Spinal cord (tissue), 10 donors: Measurements from ENCODE around the gene NRIP3. TPM values are rescaled to one million over a fixed set of nuclear protein-coding genes. Genes with fewer than 3 reads are reported as not detected.

Experiments
- DNase-seq, 6 donors: peaks; one replicate each; pipeline versions ENCODE4 v3.0.0 to v3.0.0-alpha.2; 2013 to 2015; ENCODE audit warnings: low spot score in 6 of 6, low read depth in 4 of 6
- H3K27ac ChIP-seq: one replicate; pipeline ENCODE4 v1.5.1; 2013; ENCODE audit warnings: low read depth, low read length, control low read depth
- H3K27me3 ChIP-seq: one replicate; pipeline ENCODE4 v1.6.1; 2013; ENCODE audit warnings: low read length; ENCODE audit not compliant: control insufficient read depth, insufficient read depth
- H3K36me3 ChIP-seq: one replicate; pipeline ENCODE4 v1.6.1; 2013; ENCODE audit warnings: low read length; ENCODE audit not compliant: control insufficient read depth, insufficient read depth
- H3K4me1 ChIP-seq: one replicate; pipeline ENCODE4 v1.6.1; 2013; ENCODE audit warnings: low read length; ENCODE audit not compliant: control insufficient read depth, insufficient read depth
- H3K4me3 ChIP-seq: one replicate; pipeline ENCODE4 v1.5.1; 2013; ENCODE audit warnings: low read depth, low read length, control low read depth
- H3K9me3 ChIP-seq: one replicate; pipeline ENCODE4 v1.6.1; 2013; ENCODE audit warnings: low read length; ENCODE audit not compliant: control insufficient read depth, insufficient read depth
- WGBS: methylation state at CpG from one replicate; pipeline ENCODE4 v1.1.5; 2013; ENCODE audit warnings: missing lambda C conversion rate; ENCODE audit not compliant: insufficient coverage; 5-methylcytosine and 5-hydroxymethylcytosine counted together
- polyA plus RNA-seq, 2 donors: library from polyadenylated mRNA; unstranded; fragments of 120-200 nt; gene quantifications; one replicate each; pipeline ENCODE4 v1.2.1, GENCODE V29; 2013; ENCODE audit not compliant: insufficient read length in 2 of 2
- total RNA-seq, 2 donors: library from RNA; depleted of rRNA in 1 of 2; stranded (reverse); fragments of 120-200 nt in 1 of 2; fragments of >200 nt in 1 of 2; gene quantifications; one replicate each; pipeline versions ENCODE4 v1.2.3 to v1.2.4, GENCODE V29; 2013 to 2014
- donor health status: healthy.

The NRIP3 gene
- total and polyA plus RNA-seq, 4 donors: 9.9 to 57.1 (median 29.4) TPM

DNA sequence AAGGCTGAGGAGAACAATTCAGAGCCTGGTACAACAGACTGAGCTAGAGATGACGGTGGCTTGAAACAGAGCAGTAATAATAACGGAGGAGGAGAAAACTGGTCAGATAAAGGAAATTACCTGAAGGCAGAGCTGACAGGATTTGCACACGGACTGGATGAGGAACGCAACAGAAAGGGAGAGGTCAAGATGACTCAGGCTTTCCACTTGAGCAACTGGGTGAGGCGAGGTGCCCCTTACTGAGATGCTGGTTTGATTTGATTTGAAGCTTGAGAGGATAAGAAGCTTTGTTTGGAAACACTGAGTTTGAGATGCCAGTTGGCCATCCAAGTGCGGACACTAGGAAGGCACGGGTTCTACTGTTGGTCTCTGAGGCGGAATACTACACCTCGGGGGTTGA lies 35.4 kb upstream of the NRIP3 start:
- no peak for DNase-seq

DNA sequence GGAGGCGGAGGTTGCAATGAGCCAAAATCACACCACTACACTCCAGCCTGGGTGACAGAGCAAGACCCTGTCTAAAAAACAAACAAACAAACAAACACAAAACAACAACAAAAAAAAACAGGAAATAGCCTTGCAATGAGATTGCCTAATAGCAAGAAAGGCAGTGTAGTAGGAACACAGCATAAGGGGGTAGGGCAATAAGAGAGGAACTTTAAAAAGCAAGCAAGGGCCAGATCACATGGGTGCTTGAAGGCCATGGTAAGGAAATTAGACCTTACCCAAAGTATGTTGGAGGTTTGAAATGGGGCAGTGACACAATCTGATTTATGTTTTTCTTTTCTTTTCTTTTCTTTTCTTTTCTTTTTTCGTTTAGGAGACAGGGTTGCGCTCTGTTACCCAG lies 34.7 kb upstream of the NRIP3 start:
- peaks cover 11% of the 10 kb centered on the region for H3K4me1 ChIP-seq
- no peaks in the 10 kb centered on the region for H3K9me3 ChIP-seq
- DNase-seq: no peak
- H3K27me3 ChIP-seq: no peaks in the 10 kb centered on the region
- H3K27ac ChIP-seq: no peak overlapping the region
- H3K36me3 ChIP-seq: peaks cover 8% of the 10 kb centered on the region
- 100% methylated on average over 1 of the region's 3 CpGs for WGBS
- H3K4me3 ChIP-seq: no peak overlapping the region

More for the DNA sequence above, 35.4 kb upstream of the NRIP3 start:
- 94% methylated on average over 7 of the region's 9 CpGs for whole genome bisulfite sequencing
- Histone ChIP-seq H3K9me3 (no peaks in the 10 kb centered on the region), H3K27me3 (no peaks in the 10 kb centered on the region), H3K27ac (no peak overlapping the region), H3K4me1 (peaks cover 11% of the 10 kb centered on the region), H3K36me3 (peaks cover 8% of the 10 kb centered on the region), H3K4me3 (no peak overlapping the region)

DNA sequence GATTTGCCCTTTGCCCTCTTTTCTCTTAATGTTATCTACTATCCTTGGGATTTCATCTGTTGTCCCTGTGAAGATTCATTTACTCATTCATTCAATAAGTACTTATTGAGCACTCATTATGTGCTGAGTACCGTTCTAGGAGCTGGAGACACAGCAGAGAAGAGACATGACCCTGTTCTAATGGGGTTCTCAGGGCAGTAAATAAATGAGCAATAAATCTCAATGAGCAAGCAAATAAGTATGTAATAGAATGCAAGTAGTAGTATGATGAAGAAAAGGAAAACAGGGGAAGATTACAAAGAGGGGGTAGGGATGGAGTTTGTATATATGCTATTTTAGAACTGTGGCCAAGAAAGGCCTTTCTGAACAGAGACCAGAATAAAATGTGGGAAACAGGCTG lies 34.2 kb upstream of the NRIP3 start:
- Histone ChIP-seq H3K9me3 (no peaks in the 10 kb centered on the region), H3K27me3 (no peaks in the 10 kb centered on the region), H3K4me1 (peaks cover 11% of the 10 kb centered on the region), H3K27ac (no peak overlapping the region), H3K4me3 (no peak overlapping the region), H3K36me3 (peaks cover 8% of the 10 kb centered on the region)
- 0% methylated on average over 1 of the region's 1 CpG for WGBS
- DNase-seq: no peak

DNA sequence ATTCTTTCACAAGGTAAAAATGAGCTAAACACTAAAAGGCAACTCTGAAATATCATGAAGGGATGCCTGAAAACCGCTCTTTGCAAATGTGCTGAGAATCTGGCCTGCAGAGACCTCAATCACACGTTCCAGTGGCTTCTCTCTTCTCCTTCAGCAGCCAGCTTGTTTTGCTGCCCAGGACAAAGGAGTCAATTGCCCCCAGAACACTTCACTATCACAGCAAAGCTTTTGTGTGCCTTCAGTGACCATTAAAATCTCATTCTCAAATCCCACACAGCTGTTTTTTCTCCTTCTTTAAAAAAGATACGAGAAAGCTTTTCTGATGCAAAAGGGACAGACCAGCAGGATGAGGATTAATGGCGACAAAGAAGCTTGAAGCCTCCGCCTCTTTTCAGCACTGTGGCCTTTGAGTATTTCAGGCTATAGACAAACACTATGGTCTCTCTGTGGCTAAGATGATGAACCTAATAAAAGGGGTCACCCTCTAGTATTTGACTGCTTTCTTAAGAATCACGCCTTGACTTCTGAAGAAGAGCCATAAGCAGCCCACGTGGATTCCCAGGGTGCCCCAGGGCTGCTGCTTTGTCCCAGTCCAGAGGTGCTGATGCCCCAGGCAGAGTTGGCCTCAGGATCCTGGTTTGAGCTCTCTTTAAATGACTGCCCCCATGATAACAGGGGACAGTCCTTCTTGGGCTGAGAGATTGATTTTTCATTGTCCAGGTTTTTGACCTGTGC lies 33.4 kb upstream of the NRIP3 start:
- no peak overlapping the region for H3K4me3 ChIP-seq
- WGBS: 42% methylated on average over 5 of the region's 7 CpGs
- H3K36me3 ChIP-seq: peaks cover 8% of the 10 kb centered on the region
- H3K4me1 ChIP-seq: peaks cover 11% of the 10 kb centered on the region
- no peak overlapping the region for H3K27ac ChIP-seq
- H3K9me3 ChIP-seq: no peaks in the 10 kb centered on the region
- DNase-seq: peak in 2 of 6 donors; percentile 23 to 62
- no peaks in the 10 kb centered on the region for H3K27me3 ChIP-seq

DNA sequence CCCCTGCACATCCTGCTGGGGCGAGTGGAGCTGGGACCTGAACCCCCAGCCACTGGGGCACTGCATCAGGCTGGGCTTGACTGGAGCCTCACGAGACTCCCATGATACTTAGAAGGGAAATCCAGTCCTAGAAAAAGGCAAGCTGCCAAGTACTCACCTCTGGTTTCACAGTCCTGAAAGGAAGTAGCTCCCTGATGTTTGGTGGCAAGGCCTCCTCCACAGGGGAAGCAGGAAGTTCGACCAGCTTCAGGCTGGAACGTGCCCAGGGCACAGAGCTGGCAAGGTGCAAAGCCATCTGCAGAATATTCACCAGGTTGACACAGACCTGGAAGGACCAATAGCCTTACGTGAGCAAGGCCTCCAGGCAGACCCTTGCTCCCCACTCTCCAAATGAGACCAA lies 26.8 kb upstream of the NRIP3 start:
- no peak overlapping the region for H3K4me3 ChIP-seq
- peaks cover 29% of the 10 kb centered on the region for H3K4me1 ChIP-seq
- no peak for DNase-seq
- peaks cover 16% of the 10 kb centered on the region for H3K36me3 ChIP-seq
- no peaks in the 10 kb centered on the region for H3K9me3 ChIP-seq
- no peak overlapping the region for H3K27ac ChIP-seq
- WGBS: 91% methylated on average over 5 of the region's 5 CpGs
- H3K27me3 ChIP-seq: no peaks in the 10 kb centered on the region

DNA sequence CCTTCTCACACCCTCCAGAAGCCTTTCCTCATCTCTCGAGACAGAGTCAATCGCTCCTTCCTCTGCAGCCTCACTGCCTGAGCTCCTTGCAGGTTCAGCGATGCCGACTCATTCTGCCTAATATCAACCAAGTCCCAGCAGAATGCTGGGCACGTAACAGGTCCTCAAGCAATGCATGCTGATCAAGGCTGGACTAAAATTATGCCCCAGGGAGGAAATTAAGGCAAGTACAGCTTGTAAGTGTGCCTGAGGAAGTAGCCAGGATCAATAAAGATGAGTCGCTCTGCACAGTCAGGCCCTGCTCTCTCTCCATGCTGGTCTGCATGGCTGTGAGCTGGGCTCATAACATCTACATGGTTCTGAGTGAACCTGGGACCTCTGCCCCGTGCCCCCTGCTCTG lies 25.6 kb upstream of the NRIP3 start:
- Histone ChIP-seq H3K4me3 (no peak overlapping the region), H3K36me3 (peaks cover 16% of the 10 kb centered on the region), H3K27me3 (no peaks in the 10 kb centered on the region), H3K27ac (peak overlapping the region; percentile 50), H3K4me1 (peaks cover 29% of the 10 kb centered on the region), H3K9me3 (no peaks in the 10 kb centered on the region)
- 63% methylated on average over 6 of the region's 7 CpGs for WGBS
- DNase-seq: peak in 1 of 6 donors; percentile 86

DNA sequence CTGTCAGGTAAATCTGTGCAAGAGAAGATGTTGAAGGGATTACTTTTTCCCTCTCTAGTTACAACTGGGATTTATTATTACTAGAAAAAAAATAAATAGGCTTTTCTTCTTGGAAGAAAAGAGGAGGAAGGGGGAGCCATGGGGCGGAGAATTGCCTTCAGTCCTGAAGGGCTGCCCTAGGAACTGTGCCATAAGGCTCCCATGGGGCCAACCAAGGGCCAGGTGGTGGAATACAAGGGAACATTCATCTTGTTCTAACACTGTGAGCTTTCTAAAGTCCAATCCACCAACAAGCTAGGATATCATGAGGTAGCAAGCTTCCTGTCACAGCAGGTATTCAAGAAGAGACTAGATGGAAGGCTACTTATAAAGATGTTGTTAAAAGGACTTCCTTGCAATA lies 24.8 kb upstream of the NRIP3 start:
- no peaks in the 10 kb centered on the region for H3K27me3 ChIP-seq
- no peak overlapping the region for H3K4me3 ChIP-seq
- 33% methylated on average over 1 of the region's 1 CpG for WGBS
- H3K9me3 ChIP-seq: no peaks in the 10 kb centered on the region
- H3K4me1 ChIP-seq: peaks cover 29% of the 10 kb centered on the region
- no peak overlapping the region for H3K27ac ChIP-seq
- peaks cover 16% of the 10 kb centered on the region for H3K36me3 ChIP-seq
- DNase-seq: peak in 2 of 6 donors; percentile 63 to 64

DNA sequence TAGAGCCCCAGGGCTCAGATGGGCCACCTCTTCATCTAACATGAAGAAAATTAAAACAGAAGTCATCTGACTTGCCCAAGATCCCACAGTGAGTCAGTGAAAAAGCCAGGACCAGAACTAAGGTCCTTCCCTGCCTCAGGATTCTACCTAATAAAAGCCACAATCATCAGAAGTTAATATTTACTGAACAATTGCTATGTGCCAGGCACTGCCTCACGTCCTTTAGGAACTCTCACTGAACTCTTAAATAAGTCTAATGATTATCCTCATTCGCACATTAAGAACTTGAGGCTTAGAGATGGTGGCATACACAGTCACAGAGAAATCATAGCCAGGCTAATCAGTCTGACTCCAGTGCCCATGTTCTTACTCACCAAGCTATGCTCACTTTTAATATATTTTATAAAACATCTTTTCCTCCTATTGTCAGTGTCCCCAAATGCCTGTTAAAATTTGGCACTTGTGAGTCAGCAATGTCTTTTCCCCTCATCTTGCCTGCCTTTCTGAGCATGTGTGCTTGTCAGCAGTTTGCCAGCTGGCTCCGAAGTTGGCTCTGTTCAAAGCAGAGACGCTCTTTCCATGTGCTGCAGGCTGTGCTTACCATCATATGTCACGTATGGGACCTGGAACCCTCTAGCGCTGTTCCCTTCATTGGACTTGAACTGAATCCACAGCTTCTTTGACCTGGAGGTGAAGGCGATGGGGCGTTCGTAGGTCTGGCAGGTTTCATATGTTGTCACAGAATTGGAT lies 21.5 kb upstream of the NRIP3 start:
- H3K4me1 ChIP-seq: peaks cover 24% of the 10 kb centered on the region
- WGBS: 83% methylated on average over 4 of the region's 9 CpGs
- no peak overlapping the region for H3K27ac ChIP-seq
- H3K4me3 ChIP-seq: no peak overlapping the region
- peaks cover 10% of the 10 kb centered on the region for H3K36me3 ChIP-seq
- H3K9me3 ChIP-seq: no peaks in the 10 kb centered on the region
- H3K27me3 ChIP-seq: no peaks in the 10 kb centered on the region
- peak in 2 of 6 donors; percentile 72 to 95 for DNase-seq

DNA sequence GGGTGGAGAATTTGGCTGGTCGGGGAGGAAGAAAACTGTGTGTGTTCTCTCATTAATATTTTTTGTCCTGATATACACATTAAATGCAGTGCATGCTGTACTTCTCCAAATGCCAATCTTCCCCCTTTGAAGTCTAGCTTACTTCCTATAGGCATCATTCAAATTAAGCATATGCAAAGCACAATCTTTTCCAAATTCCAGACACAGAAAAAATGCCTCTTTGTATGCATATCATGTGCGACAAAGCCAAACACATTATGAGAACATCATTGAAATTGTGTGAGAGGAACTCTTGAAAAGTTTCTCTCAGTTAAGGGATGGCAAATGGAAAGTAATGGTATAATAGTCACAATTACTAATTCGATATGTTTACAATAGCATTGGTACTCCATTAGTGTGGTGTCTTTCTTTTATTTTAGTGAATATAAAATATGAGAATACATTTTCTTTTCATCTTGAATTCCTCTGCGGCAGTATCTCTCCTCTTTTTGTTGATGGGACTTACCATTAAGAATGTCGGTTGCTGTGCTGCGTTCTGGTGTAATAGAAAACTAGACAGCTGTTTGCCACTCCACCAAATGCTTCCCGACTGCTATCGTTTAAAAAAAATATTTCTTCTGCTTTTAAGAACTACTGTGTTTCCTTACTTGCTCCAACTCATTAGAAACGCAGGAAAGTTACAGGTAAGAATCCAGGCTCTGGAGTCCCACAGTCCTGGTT lies 19.3 kb upstream of the NRIP3 start:
- no peak for DNase-seq
- WGBS: 79% methylated on average over 5 of the region's 9 CpGs
- Histone ChIP-seq H3K4me1 (peaks cover 7% of the 10 kb centered on the region), H3K9me3 (no peaks in the 10 kb centered on the region), H3K27ac (no peak overlapping the region), H3K4me3 (no peak overlapping the region), H3K36me3 (peaks cover 8% of the 10 kb centered on the region), H3K27me3 (no peaks in the 10 kb centered on the region)
